GM18508 (cell line): ENCODE measurements around the gene CCDC134.

Experiments used
- ATAC-seq: cut with Tn5 transposase; IDR thresholded peaks from one replicate; pipeline ENCODE4 v1.9.1; 2021; ENCODE audit warnings: moderate number of reproducible peaks; ENCODE audit not compliant: insufficient read depth, unreplicated experiment

CCDC134 gene

GRCh38 chr22:41782316-41782715 lies 18.2 kb upstream of the CCDC134 start:
- no peak for ATAC-seq

GRCh38 chr22:41782751-41783150 lies 17.7 kb upstream of the CCDC134 start:
- ATAC-seq = no peak

GRCh38 chr22:41787331-41787730 lies 13.1 kb upstream of the CCDC134 start:
- no peak for ATAC-seq

GRCh38 chr22:41793871-41794270 lies 6.6 kb upstream of the CCDC134 start:
- ATAC-seq = no peak

- ATAC-seq = no peak
These were observed 1.7 kb upstream of the CCDC134 start for GRCh38 chr22:41798736-41799135.

- no peak for ATAC-seq
These were observed 762 bp upstream of the CCDC134 start for GRCh38 chr22:41799486-41800347.

- no peak for ATAC-seq
These were observed 804 bp downstream of the CCDC134 start for GRCh38 chr22:41801147-41801819.

- no peak for ATAC-seq
These were observed 1.4 kb downstream of the CCDC134 start for GRCh38 chr22:41801886-41802285.

GRCh38 chr22:41805639-41806038 lies 5.2 kb downstream of the CCDC134 start:
- ATAC-seq = no peak

- ATAC-seq = no peak
These were observed 7.9 kb downstream of the CCDC134 start for GRCh38 chr22:41808400-41808799.

- no peak for ATAC-seq
These were observed 9.5 kb downstream of the CCDC134 start for GRCh38 chr22:41810022-41810421.

- no peak for ATAC-seq
These were observed 12.5 kb downstream of the CCDC134 start for GRCh38 chr22:41812805-41813545.

- ATAC-seq = no peak
These were observed 13.4 kb downstream of the CCDC134 start for GRCh38 chr22:41813726-41814410.

GRCh38 chr22:41815716-41816115 lies 15.2 kb downstream of the CCDC134 start:
- no peak for ATAC-seq

- ATAC-seq = no peak
These were observed 15.8 kb downstream of the CCDC134 start for GRCh38 chr22:41816241-41816640.

GRCh38 chr22:41816871-41817270 lies 16.4 kb downstream of the CCDC134 start:
- ATAC-seq = no peak

GRCh38 chr22:41818011-41818410 lies 17.5 kb downstream of the CCDC134 start:
- ATAC-seq = no peak

GRCh38 chr22:41818596-41818995 lies 18.1 kb downstream of the CCDC134 start:
- ATAC-seq = no peak

- ATAC-seq = no peak
These were observed 18.8 kb downstream of the CCDC134 start for GRCh38 chr22:41819257-41819656.

GRCh38 chr22:41820447-41820846 lies 20.0 kb downstream of the CCDC134 start:
- no peak for ATAC-seq
